GM12891 (cell line): Measurements from ENCODE around the gene ABHD5.

ENCODE experiments used
- DNase-seq: peaks from one replicate; pipeline ENCODE4 v3.0.0; 2011; ENCODE audit warnings: low spot score; ENCODE audit not compliant: insufficient read length
- FAIRE-seq: peaks from 2 replicates; lab custom pipeline; 2011; peaks lifted over from hg19 to GRCh38; lab: Jason Lieb, UNC
- PAX5 ChIP-seq: IDR thresholded peaks from 2 replicates; pipeline ENCODE4 v1.6.1; 2011; ENCODE audit warnings: low read length, moderate library complexity, mild to moderate bottlenecking; ENCODE audit not compliant: insufficient read depth, severe bottlenecking
- POLR2A ChIP-seq: IDR thresholded peaks from 2 replicates; pipeline ENCODE4 v1.6.1; 2011; ENCODE audit warnings: low read depth, low read length, control low read depth
- POLR2AphosphoS5 ChIP-seq: IDR thresholded peaks from 2 replicates; pipeline ENCODE4 v1.6.1; 2011; ENCODE audit warnings: low read depth, low read length, control low read depth
- POU2F2 ChIP-seq: IDR thresholded peaks from 2 replicates; pipeline ENCODE4 v1.6.1; 2011; ENCODE audit warnings: low read depth, mild to moderate bottlenecking, control low read depth, low read length, moderate library complexity
- SPI1 ChIP-seq: IDR thresholded peaks from 2 replicates; pipeline ENCODE4 v1.6.1; 2011; ENCODE audit warnings: low read depth, low read length, control low read depth
- TAF1 ChIP-seq: IDR thresholded peaks from 2 replicates; pipeline ENCODE4 v1.6.1; 2011; ENCODE audit warnings: low read depth, low read length, control low read depth

The ABHD5 gene

GRCh38 chr3:43734685-43735084 lies 43.9 kb downstream of the ABHD5 start:
- no peak for TF ChIP-seq TAF1
- no peak for TF ChIP-seq SPI1
- no peak for TF ChIP-seq PAX5
- TF ChIP-seq POU2F2, result no peak
- TF ChIP-seq POLR2A, result no peak
- no peak for TF ChIP-seq POLR2AphosphoS5
- DNase-seq (no peak), FAIRE-seq (no peak)

- DNase-seq (no peak), FAIRE-seq (no peak)
- TF ChIP-seq TAF1 (no peak), POU2F2 (no peak), PAX5 (no peak), POLR2AphosphoS5 (no peak), POLR2A (no peak), SPI1 (no peak)
Observed at GRCh38 chr3:43735618-43736017, 44.9 kb downstream of the ABHD5 start.

DNA sequence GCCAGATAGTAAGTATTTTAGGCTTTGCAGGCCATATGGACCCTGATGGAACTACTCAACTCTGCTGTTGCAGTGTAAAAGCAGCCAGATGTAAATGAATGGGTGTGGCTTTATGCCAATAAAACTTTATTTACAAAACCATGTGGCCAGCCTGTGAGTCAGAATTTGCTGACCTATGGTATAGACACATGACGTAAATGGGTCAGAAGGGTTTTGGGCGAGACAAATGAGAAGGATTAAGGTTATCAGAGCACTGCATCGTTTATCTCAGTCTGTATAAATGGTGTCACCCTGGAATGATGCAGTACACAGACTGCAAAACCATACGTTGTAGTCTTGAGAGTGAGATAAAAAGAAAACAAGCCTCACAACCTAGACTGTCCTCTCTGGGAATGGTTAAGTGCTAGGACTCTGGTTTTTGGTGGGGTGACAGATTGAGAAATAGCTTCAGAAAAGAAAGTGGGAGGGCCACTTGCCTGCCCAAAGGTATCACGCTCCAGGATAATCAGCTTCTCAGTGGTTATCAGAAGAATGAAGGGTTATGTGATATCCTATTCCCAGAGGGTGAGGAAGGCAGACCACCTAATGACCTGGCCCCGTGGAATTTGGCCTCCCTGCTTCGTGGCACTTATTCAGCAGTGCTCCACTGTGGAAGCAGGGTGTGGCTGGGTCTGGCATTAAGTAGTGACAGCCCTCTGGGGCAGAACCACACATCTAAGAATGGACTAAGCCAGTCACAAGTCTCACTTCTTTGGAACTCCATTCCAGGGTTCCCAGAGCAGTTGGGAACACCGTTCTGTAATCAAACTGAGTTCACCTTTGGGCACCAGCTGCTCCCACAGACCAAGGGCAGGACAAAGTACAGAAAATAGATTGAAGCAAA lies 46.1 kb downstream of the ABHD5 start:
- no peak for DNase-seq
- TF ChIP-seq PAX5, result no peak
- TF ChIP-seq POU2F2, result no peak
- TF ChIP-seq SPI1, result no peak
- TF ChIP-seq TAF1, result no peak
- TF ChIP-seq POLR2AphosphoS5, result no peak
- no peak for TF ChIP-seq POLR2A

DNA sequence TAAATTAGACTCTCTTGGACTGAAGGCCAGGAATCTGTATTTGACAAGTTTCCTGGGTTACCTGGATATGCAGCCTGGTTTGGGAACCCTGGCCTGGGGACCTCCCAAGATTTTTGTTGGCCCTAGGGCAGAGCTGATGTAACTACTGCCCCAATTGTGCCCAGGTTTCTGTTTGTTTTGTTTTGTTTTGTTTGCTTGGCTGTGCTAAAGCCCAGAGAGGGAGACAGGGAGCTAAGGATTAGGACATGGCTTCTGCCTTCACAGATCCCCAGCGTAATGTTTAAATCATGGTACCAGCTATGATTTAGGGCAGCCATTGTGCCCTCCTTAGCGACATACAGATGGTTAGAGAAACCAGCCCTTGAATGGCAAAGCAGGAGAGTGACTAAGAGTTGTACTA lies 47.6 kb downstream of the ABHD5 start:
- DNase-seq (no peak), FAIRE-seq (no peak)

More for the DNA sequence above, 46.1 kb downstream of the ABHD5 start:
- no peak for FAIRE-seq

DNA sequence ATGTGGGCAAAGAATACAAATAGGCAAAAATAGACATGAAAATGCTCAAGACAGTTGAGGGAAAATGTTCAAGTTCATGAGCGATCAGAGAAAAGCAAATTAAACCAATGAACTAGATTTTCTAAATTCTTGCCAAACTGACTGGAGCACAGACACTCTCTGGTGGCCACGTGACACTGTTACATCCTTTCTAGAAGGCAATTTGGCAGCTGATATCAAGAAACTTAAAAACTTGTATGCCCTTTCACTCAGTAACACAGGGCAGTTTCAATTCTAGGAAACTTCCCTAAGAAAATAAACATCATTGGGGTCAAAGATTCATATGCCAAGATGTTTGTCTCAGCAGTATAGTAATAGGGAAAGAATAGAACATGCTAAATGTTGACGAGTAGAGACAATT lies 52.2 kb downstream of the ABHD5 start:
- FAIRE-seq, result no peak
- no peak for DNase-seq
- TF ChIP-seq SPI1, result no peak

More for the DNA sequence above, 47.6 kb downstream of the ABHD5 start:
- TF ChIP-seq TAF1 (no peak), POLR2A (no peak)

- TF ChIP-seq POLR2A (no peak), POU2F2 (no peak), SPI1 (no peak), POLR2AphosphoS5 (no peak), TAF1 (no peak), PAX5 (no peak)
- FAIRE-seq (no peak), DNase-seq (no peak)
Observed at GRCh38 chr3:43747641-43748040, 56.9 kb downstream of the ABHD5 start.

DNA sequence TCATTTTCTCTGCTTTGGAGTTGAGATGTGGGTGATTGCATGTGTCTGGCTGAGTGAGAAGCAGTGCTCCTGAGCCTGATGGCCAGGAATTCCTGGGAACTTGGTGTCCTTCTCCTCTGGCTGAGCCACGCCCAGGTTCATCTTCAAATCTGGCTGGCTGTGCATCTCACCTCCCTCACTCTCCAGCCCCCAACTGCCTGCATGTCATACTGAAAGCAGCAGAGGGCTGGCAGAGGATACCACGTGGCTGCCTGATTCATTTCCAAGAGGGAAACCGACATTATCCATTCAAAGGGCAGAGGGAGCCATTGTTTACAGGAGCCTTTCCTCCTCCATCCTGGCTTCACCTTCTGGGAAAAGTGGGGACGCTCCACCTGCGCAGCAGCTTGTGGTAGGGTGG lies 57.4 kb downstream of the ABHD5 start:
- DNase-seq (no peak), FAIRE-seq (no peak)
- TF ChIP-seq SPI1 (no peak), POLR2AphosphoS5 (no peak), TAF1 (no peak)

- FAIRE-seq, result no peak
- TF ChIP-seq TAF1 (no peak), SPI1 (no peak), PAX5 (no peak), POLR2AphosphoS5 (no peak), POLR2A (no peak), POU2F2 (no peak)
- DNase-seq, result no peak
Observed at GRCh38 chr3:43748645-43749044, 57.9 kb downstream of the ABHD5 start.

DNA sequence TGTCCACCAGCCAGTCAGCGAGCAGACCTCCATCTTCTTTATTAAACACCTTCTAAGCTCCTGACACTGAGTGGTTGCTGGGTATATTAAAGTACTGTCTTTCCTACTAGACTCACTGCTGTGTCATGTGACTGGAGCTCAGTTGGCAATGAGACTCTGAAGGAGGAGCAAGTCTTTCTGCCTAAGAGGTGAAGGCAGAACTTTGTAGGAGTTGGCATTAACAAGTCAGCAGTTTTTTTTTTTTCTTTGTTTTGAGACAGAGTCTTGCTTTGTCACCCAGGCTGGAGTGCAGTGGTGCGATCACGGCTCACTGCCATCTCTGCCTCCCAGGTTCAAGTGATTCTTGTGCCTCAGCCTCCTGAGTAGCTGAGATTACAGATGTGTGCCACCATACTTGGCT lies 62.2 kb downstream of the ABHD5 start:
- DNase-seq, result no peak
- TF ChIP-seq PAX5 (no peak), SPI1 (no peak), POLR2AphosphoS5 (no peak), POU2F2 (no peak), TAF1 (no peak), POLR2A (no peak)
- no peak for FAIRE-seq

- DNase-seq, result no peak
- FAIRE-seq, result no peak
Observed at GRCh38 chr3:43753741-43754715, 63.3 kb downstream of the ABHD5 start.

More at GRCh38 chr3:43753741-43754715, 63.3 kb downstream of the ABHD5 start:
- TF ChIP-seq SPI1 (no peak), POU2F2 (no peak), PAX5 (no peak), POLR2A (no peak), TAF1 (no peak), POLR2AphosphoS5 (no peak)
